GM23338 (cell line): ENCODE results near the gene RASGRP4. TPM values are rescaled to one million over a fixed set of nuclear protein-coding genes. Genes with fewer than 3 reads are reported as not detected.

Source experiments
- ATAC-seq: fragments of 200-7000 bp; cut with Tn5 transposase; 3 replicates; pipeline ENCODE4 v1.9.1; 2020
- DNase-seq: peaks from one replicate; pipeline ENCODE4 v3.0.0-alpha.2; 2015; ENCODE audit warnings: low spot score
- H2AFZ ChIP-seq: fragments of 200-600 bp; sonication (generic); 2 replicates; pipeline ENCODE4 v1.8.0; 2016; ENCODE audit warnings: antibody characterized with exemption, mild to moderate bottlenecking, moderate library complexity
- H3F3A ChIP-seq: fragments of 200-600 bp; sonication (generic); replicated peaks from 2 replicates; pipeline ENCODE4 v1.8.0; 2017; ENCODE audit warnings: antibody characterized with exemption, mixed run types, low read depth
- H3K27ac ChIP-seq: fragments of 200-600 bp; sonication (generic); 2 replicates; pipeline ENCODE4 v1.6.1; 2016; ENCODE audit warnings: low read depth
- H3K27me3 ChIP-seq: fragments of 200-600 bp; sonication (generic); 2 replicates; pipeline ENCODE4 v1.8.0; 2016; ENCODE audit warnings: mild to moderate bottlenecking, mixed run types, moderate library complexity; ENCODE audit not compliant: insufficient read depth
- H3K36me3 ChIP-seq: fragments of 200-600 bp; sonication (generic); 2 replicates; pipeline ENCODE4 v1.8.0; 2016; ENCODE audit warnings: mild to moderate bottlenecking; ENCODE audit not compliant: insufficient read depth
- H3K4me1 ChIP-seq: fragments of 200-600 bp; sonication (generic); 2 replicates; pipeline ENCODE4 v1.8.0; 2016; ENCODE audit warnings: mild to moderate bottlenecking, moderate library complexity; ENCODE audit not compliant: insufficient read depth
- H3K4me2 ChIP-seq: fragments of 200-600 bp; sonication (generic); 2 replicates; pipeline ENCODE4 v1.7.1; 2017; ENCODE audit warnings: mixed run types
- H3K4me3 ChIP-seq: fragments of 200-600 bp; sonication (generic); 2 replicates; pipeline ENCODE4 v1.6.1; 2016; ENCODE audit warnings: mixed run types
- H3K79me2 ChIP-seq: fragments of 200-600 bp; sonication (generic); replicated peaks from 2 replicates; pipeline ENCODE4 v1.8.0; 2017; ENCODE audit warnings: mild to moderate bottlenecking; ENCODE audit not compliant: insufficient read depth
- H3K9me2 ChIP-seq: fragments of 200-600 bp; sonication (generic); 2 replicates; pipeline ENCODE4 v1.8.0; 2017; ENCODE audit not compliant: insufficient read depth
- H4K20me1 ChIP-seq: fragments of 200-600 bp; sonication (generic); replicated peaks from 2 replicates; pipeline ENCODE4 v1.8.0; 2017; ENCODE audit warnings: mild to moderate bottlenecking; ENCODE audit not compliant: insufficient read depth
- H3K27ac Mint-ChIP-seq: 2 replicates; pipeline ENCODE4 v1.8.0; 2020; ENCODE audit warnings: inconsistent platforms, mild to moderate bottlenecking, moderate library complexity, mixed read lengths
- H3K27me3 Mint-ChIP-seq: 3 replicates; pipeline ENCODE4 v1.8.0; 2022; ENCODE audit warnings: low read depth, mild to moderate bottlenecking, moderate library complexity, mixed read lengths, inconsistent platforms; ENCODE audit not compliant: insufficient read depth, poor library complexity
- H3K36me3 Mint-ChIP-seq: 3 replicates; pipeline ENCODE4 v1.8.0; 2021; ENCODE audit warnings: low read depth, mild to moderate bottlenecking, inconsistent platforms, moderate library complexity, mixed read lengths
- H3K4me1 Mint-ChIP-seq: 3 replicates; pipeline ENCODE4 v1.8.0; 2020; ENCODE audit warnings: mild to moderate bottlenecking, inconsistent platforms, mixed read lengths
- H3K4me3 Mint-ChIP-seq: 3 replicates; pipeline ENCODE4 v1.8.0; 2021; ENCODE audit warnings: moderate library complexity, mild to moderate bottlenecking, inconsistent platforms, mixed read lengths
- H3K9me3 Mint-ChIP-seq: 3 replicates; pipeline ENCODE4 v1.8.0; 2020; ENCODE audit warnings: moderate library complexity, mild to moderate bottlenecking, inconsistent platforms, mixed read lengths
- CREB1 ChIP-seq: fragments of 250-450 bp; sonication (Bioruptor Pico); IDR thresholded peaks from 2 replicates; pipeline ENCODE4 v1.5.0; 2020; ENCODE audit warnings: low read depth, mild to moderate bottlenecking, moderate library complexity
- EZH2phosphoT487 ChIP-seq: fragments of 200-600 bp; sonication (generic); IDR thresholded peaks from one replicate; pipeline ENCODE4 v1.8.1; 2018; ENCODE audit warnings: antibody characterized with exemption; ENCODE audit not compliant: unreplicated experiment
- JUNB ChIP-seq: IDR thresholded peaks from one replicate; pipeline ENCODE4 v1.6.1; 2016; ENCODE audit warnings: antibody characterized with exemption; ENCODE audit not compliant: unreplicated experiment
- POLR2AphosphoS5 ChIP-seq: IDR thresholded peaks from 2 replicates; pipeline ENCODE4 v1.6.1; 2016; ENCODE audit warnings: antibody characterized with exemption, low read depth
- ZNF331 ChIP-seq: fragments of 250-450 bp; sonication (Bioruptor Pico); IDR thresholded peaks from 2 replicates; pipeline ENCODE4 v1.5.0; 2020; ENCODE audit warnings: low read depth, mild to moderate bottlenecking, moderate library complexity
- polyA plus RNA-seq: library from polyadenylated mRNA; unstranded; fragments of >200 nt; fragmentation: Nextera tagmentation; extraction: Ambion mirVana; gene quantifications from 2 replicates; pipeline ENCODE4 v1.2.1, GENCODE V29; 2016
- total RNA-seq: library from RNA; depleted of rRNA; stranded (reverse); fragments of >200 nt; shearing (Covaris generic); gene quantifications from 2 replicates; pipeline ENCODE4 v1.2.3, GENCODE V29; 2014
- TF ChIP-seq, protein P1 (sequence below): IDR thresholded peaks from one replicate; pipeline ENCODE4 v1.6.1; 2018; ENCODE audit warnings: antibody characterized with exemption; ENCODE audit not compliant: unreplicated experiment
- TF ChIP-seq, protein P2 (sequence below), 2 experiments: fragments of 200-600 bp in 1 of 2; sonication (generic) in 1 of 2; conservative IDR thresholded peaks; 2 replicates each; pipeline versions ENCODE4 v1.5.1 to v1.6.1; 2016 to 2017; ENCODE audit warnings: antibody characterized with exemption in 2 of 2, low read depth in 2 of 2, mild to moderate bottlenecking in 2 of 2, moderate library complexity in 1 of 2
- TF ChIP-seq, protein P3 (sequence below): IDR thresholded peaks from 2 replicates; pipeline ENCODE4 v1.6.1; 2016; ENCODE audit warnings: antibody characterized with exemption

Gene RASGRP4
- total and polyA plus RNA-seq, 2 experiments from 2014 or later, result 1.6 to 3.6 TPM

DNA sequence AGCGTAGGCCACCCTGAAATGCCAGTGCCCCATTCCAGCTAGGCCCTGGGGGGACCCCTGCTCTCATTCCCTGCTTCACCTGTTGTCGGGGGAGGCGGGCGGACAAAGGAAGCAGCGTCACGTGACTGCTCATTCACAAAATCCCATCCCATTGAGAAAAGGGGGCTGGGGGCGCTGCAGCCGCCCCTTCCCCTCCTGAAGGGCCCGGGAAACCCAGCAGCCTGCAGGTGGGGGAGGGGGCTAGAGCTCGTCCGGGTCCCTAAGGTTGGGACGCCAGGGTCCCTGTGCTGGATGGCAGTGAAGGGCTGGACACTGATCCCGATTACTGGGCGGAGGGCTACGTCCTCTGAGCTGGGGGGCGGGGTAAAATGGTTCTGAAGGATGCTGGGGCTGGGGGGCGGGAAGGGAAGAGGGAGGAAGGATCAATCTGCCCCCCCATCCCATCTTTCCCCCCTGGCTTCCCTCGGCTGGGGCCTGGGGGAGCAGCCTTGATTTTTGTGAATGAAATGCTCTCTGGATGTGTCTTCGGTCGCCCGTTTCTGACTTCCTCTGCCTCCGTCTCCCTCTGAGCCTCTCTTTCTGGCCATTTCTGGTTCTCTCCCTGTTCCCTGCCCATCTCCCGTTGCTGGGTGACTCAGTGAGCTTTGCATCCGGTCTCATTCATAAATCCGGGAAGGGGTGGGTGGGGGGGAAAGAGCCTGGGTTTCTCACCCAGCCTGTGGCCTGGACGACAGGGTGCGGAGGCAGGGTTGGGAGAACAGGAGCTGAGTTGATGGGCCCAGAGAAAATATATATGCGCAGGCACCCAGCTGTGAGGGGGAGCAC, 36.7 kb downstream of the RASGRP4 start:
- Mint-ChIP-seq H3K36me3 (peaks cover 36% of the 10 kb centered on the region), H3K4me3 (peak overlapping the region; percentile 92), H3K27ac (peak overlapping the region; percentile 90), H3K9me3 (no peaks in the 10 kb centered on the region; the same call in 2 of the 3 replicates), H3K27me3 (peaks cover 46% of the 10 kb centered on the region), H3K4me1 (peaks cover 51% of the 10 kb centered on the region)
- Histone ChIP-seq H2AFZ (peak overlapping the region; percentile 81), H3K4me1 (peaks cover 12% of the 10 kb centered on the region), H3K9me2 (no peaks in the 10 kb centered on the region), H3K27me3 (peaks cover 24% of the 10 kb centered on the region), H3K27ac (peak overlapping the region; percentile 95), H3K4me3 (peak overlapping the region; percentile 96), H3K4me2 (peak overlapping the region; percentile 95), H3K79me2 (peaks cover 10% of the 10 kb centered on the region), H4K20me1 (peaks cover 7% of the 10 kb centered on the region), H3K36me3 (peaks cover 3% of the 10 kb centered on the region; the same call in 1 of the 2 replicates), H3F3A (peaks cover 19% of the 10 kb centered on the region)
- DNase-seq (peak; percentile 66), ATAC-seq (no peak)
- TF ChIP-seq, protein P1, sequence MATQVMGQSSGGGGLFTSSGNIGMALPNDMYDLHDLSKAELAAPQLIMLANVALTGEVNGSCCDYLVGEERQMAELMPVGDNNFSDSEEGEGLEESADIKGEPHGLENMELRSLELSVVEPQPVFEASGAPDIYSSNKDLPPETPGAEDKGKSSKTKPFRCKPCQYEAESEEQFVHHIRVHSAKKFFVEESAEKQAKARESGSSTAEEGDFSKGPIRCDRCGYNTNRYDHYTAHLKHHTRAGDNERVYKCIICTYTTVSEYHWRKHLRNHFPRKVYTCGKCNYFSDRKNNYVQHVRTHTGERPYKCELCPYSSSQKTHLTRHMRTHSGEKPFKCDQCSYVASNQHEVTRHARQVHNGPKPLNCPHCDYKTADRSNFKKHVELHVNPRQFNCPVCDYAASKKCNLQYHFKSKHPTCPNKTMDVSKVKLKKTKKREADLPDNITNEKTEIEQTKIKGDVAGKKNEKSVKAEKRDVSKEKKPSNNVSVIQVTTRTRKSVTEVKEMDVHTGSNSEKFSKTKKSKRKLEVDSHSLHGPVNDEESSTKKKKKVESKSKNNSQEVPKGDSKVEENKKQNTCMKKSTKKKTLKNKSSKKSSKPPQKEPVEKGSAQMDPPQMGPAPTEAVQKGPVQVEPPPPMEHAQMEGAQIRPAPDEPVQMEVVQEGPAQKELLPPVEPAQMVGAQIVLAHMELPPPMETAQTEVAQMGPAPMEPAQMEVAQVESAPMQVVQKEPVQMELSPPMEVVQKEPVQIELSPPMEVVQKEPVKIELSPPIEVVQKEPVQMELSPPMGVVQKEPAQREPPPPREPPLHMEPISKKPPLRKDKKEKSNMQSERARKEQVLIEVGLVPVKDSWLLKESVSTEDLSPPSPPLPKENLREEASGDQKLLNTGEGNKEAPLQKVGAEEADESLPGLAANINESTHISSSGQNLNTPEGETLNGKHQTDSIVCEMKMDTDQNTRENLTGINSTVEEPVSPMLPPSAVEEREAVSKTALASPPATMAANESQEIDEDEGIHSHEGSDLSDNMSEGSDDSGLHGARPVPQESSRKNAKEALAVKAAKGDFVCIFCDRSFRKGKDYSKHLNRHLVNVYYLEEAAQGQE, result no peak
- TF ChIP-seq ZNF331 (CRISPR knock-in tag) (no peak), POLR2AphosphoS5 (peak; percentile 31; the same call in 1 of the 2 replicates), EZH2phosphoT487 (no peak), JUNB (no peak), CREB1 (CRISPR knock-in tag) (no peak)
- TF ChIP-seq, protein P2, sequence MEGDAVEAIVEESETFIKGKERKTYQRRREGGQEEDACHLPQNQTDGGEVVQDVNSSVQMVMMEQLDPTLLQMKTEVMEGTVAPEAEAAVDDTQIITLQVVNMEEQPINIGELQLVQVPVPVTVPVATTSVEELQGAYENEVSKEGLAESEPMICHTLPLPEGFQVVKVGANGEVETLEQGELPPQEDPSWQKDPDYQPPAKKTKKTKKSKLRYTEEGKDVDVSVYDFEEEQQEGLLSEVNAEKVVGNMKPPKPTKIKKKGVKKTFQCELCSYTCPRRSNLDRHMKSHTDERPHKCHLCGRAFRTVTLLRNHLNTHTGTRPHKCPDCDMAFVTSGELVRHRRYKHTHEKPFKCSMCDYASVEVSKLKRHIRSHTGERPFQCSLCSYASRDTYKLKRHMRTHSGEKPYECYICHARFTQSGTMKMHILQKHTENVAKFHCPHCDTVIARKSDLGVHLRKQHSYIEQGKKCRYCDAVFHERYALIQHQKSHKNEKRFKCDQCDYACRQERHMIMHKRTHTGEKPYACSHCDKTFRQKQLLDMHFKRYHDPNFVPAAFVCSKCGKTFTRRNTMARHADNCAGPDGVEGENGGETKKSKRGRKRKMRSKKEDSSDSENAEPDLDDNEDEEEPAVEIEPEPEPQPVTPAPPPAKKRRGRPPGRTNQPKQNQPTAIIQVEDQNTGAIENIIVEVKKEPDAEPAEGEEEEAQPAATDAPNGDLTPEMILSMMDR (conservative IDR thresholded peaks at IDR 0.05; ENCODE audit: low read depth in 2 of 2), result 0 out of 4 replicates have a peak, but pooled peaks of 1 of the 2 experiments have one; percentile 9
- TF ChIP-seq, protein P3, sequence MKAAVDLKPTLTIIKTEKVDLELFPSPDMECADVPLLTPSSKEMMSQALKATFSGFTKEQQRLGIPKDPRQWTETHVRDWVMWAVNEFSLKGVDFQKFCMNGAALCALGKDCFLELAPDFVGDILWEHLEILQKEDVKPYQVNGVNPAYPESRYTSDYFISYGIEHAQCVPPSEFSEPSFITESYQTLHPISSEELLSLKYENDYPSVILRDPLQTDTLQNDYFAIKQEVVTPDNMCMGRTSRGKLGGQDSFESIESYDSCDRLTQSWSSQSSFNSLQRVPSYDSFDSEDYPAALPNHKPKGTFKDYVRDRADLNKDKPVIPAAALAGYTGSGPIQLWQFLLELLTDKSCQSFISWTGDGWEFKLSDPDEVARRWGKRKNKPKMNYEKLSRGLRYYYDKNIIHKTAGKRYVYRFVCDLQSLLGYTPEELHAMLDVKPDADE, result no peak
